Fibroblast of mammary gland (primary cell): ENCODE data around the gene PTPRM.

ENCODE experiments used
- DNase-seq: peaks from one replicate; pipeline ENCODE4 v3.0.0-alpha.2; 2010; ENCODE audit warnings: low read depth
- H3K4me3 ChIP-seq: 2 replicates; pipeline ENCODE4 v1.5.1; 2011; ENCODE audit warnings: low read depth, mild to moderate bottlenecking, low read length, moderate library complexity; ENCODE audit not compliant: control insufficient read depth
- TF ChIP-seq, protein P1 (sequence below): conservative IDR thresholded peaks from 2 replicates; pipeline ENCODE4 v1.5.1; 2011; ENCODE audit warnings: low read depth, low read length, inconsistent platforms; ENCODE audit not compliant: control insufficient read depth, insufficient read depth

PTPRM gene

DNA sequence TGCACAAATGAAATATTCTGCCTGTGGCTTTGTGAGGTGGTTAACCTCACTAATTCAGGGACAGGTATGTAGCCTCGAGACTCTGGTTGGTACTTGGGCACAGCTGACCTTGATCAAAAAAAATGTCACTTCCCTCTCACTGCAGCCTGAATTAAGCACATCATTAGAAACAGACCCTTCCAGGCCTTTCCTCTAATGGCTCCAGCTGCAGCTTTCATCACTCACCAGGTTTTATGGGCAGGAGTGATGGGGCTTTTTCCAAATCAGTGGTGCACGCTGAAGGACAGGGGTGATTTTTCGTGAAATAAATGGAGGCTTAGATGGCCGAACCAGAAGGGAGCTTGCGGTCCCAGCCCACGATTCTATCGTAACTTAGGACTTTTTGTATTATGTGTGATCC, 829.1 kb downstream of the PTPRM start:
- TF ChIP-seq, protein P1, sequence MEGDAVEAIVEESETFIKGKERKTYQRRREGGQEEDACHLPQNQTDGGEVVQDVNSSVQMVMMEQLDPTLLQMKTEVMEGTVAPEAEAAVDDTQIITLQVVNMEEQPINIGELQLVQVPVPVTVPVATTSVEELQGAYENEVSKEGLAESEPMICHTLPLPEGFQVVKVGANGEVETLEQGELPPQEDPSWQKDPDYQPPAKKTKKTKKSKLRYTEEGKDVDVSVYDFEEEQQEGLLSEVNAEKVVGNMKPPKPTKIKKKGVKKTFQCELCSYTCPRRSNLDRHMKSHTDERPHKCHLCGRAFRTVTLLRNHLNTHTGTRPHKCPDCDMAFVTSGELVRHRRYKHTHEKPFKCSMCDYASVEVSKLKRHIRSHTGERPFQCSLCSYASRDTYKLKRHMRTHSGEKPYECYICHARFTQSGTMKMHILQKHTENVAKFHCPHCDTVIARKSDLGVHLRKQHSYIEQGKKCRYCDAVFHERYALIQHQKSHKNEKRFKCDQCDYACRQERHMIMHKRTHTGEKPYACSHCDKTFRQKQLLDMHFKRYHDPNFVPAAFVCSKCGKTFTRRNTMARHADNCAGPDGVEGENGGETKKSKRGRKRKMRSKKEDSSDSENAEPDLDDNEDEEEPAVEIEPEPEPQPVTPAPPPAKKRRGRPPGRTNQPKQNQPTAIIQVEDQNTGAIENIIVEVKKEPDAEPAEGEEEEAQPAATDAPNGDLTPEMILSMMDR, result no peak
- H3K4me3 ChIP-seq, result no peak overlapping the region
- DNase-seq, result no peak

DNA sequence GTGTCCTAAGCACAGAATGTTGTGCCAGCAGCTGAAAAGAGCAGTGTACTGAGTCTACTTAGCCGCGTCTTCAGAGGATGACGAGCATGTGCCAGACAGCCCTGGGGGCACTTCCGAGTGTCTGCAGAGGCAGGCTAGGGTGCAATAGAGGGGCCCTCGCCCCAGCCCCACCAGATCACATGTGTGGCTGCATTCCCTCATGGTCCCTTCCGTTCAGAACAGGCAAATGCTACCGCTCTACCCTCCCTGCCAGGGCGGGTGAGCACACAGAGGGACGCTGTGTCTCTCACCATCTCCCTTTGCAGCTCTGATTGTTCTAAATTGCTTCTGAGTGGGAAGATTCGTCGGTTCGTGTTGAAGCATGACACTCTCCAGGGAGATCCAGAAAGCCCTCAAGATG, 829.9 kb downstream of the PTPRM start:
- TF ChIP-seq, protein P1, result no peak
- DNase-seq, result no peak
- no peak overlapping the region for H3K4me3 ChIP-seq

DNA sequence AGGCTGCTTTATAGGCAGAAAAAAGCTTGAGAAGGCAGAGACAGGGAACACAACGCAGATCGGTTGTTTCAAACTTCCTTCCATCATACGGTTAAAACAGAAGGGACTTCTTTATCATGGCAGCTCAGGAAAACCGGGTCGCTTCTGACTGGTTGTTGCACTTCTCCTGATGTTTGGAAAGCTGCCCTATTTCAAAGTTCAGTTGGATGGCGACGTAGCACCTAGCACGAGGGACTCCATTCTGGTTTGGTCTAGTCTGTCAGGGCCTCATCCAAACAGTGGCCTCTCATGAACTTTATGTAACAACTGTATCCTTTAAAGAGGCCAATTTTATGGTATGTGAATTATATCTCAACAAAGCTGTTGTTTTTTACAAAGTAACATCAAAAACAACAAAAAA, 832.0 kb downstream of the PTPRM start:
- TF ChIP-seq, protein P1, result no peak
- no peak overlapping the region for H3K4me3 ChIP-seq

DNA sequence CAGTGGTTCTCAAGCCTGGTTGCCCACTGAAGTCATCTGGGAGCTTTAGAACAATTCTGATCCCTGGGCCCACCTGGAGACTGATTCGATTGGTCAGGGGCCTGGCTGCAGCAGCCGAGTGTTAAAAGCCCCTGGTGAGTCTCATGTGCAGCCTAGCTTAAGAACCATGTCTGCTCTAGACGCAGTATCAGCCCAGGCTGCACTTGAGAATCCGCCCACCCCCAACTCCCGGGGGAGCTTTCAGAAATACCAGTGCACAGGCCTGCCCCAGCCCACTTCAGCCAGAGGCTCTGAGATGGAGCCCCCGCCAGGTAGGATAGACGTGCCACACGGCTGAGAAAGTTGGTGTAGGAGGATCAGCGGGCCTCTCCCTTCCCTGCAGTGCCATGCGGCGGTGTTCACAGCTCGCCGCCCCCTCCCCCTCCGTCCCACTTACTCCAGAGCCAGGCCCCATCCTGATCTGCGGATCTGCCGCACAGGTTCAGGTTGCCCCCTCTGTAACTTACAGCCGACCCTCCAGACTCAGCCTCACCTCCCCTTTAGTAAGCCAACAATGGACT, 833.2 kb downstream of the PTPRM start:
- H3K4me3 ChIP-seq, result no peak overlapping the region
- TF ChIP-seq, protein P1, result no peak
- no peak for DNase-seq

More for the DNA sequence above, 832.0 kb downstream of the PTPRM start:
- no peak for DNase-seq

DNA sequence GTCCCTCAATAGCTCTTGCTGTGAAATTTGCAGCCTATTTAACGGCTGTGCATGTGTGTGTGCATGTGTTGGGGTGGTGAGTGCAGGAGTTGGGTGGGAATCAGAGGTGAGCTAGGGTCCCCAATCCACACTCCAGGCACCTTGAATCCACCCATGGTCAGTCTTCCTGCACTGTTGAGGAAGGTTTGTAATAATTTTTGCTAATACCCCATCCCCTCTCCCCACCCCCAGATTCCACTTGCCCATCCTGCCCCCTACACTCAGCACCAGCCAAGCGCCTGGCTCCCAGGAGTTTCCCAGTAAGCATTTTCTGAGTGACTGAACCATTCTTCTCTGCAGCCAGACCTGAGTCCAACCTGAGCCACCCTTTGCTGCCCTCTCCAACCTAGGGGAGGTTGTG, 833.7 kb downstream of the PTPRM start:
- DNase-seq, result no peak
- H3K4me3 ChIP-seq, result no peak overlapping the region
- TF ChIP-seq, protein P1, result no peak

DNA sequence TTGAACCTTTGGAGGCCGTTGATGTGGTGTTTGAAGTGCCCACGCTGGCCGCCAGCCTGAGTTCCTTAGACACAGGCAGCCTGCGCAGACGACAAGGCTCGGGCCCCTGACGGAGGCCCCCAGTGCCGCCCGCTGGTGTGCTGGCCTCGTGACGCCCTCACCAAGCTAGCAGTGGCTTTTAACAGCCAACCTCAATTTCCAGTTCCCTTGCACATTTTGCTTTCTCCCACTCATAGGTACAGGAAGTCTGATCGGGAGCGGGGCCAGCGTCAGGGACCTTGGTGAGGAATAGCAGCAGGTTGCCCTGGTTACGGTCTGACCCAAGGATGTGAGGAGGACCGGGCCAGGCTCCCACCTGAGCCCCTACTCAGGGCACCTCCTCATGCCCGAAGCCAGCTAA, 834.5 kb downstream of the PTPRM start:
- TF ChIP-seq, protein P1, result no peak
- no peak for DNase-seq
- no peak overlapping the region for H3K4me3 ChIP-seq

DNA sequence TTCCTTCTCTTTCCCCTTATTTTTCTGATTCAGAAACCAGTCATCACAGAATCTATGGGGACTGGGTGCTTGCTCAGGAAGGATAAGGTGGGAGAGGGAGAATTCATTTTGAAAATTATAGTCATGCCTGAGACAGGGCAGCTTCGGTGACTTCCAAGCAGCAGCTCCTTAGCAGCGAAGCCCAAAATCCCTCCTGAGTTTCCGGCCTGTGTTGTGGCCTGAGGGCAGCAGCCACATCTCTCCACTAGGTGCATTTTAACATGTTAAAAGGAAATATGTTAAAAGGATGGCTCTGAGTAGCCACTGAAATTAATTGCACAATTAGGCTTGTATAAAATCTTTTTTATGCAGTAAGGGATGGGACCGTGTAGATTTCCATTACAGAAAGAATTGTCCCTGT, 835.1 kb downstream of the PTPRM start:
- TF ChIP-seq, protein P1, result no peak
- no peak overlapping the region for H3K4me3 ChIP-seq
- DNase-seq, result no peak
